22Rv1 (cell line): Measurements from ENCODE around the gene MTG1.
"Not testable (repeated sequence)": the region's sequence is repeated elsewhere in the genome, so short reads cannot be mapped to it uniquely, and the experiment has no call there.

Experiments
- H3K27ac ChIP-seq: fragments of 450-650 bp; 2 replicates; pipeline ENCODE4 v1.5.1; 2017
- CTCF ChIP-seq: fragments of 450-650 bp; IDR thresholded peaks from 2 replicates; pipeline ENCODE4 v1.5.1; 2017; ENCODE audit warnings: mild to moderate bottlenecking
- ZFX ChIP-seq: fragments of 450-650 bp; IDR thresholded peaks from 2 replicates; pipeline ENCODE4 v1.6.1; 2017; ENCODE audit warnings: antibody characterized with exemption, borderline replicate concordance

MTG1 gene

GRCh38 chr10:133365461-133366129 lies 28.4 kb upstream of the MTG1 start:
- TF ChIP-seq ZFX (no peak), CTCF (no peak)
- no peak overlapping the region for H3K27ac ChIP-seq

GRCh38 chr10:133366130-133366478 lies 27.9 kb upstream of the MTG1 start:
- no peak overlapping the region for H3K27ac ChIP-seq
- TF ChIP-seq ZFX: no peak
- TF ChIP-seq CTCF: no peak

- no peak for TF ChIP-seq ZFX
Measured at GRCh38 chr10:133366751-133367150, 27.2 kb upstream of the MTG1 start.

GRCh38 chr10:133367461-133367860 lies 26.5 kb upstream of the MTG1 start:
- H3K27ac ChIP-seq: not testable (repeated sequence)

More at GRCh38 chr10:133366751-133367150, 27.2 kb upstream of the MTG1 start:
- H3K27ac ChIP-seq: no peak overlapping the region

- no peak overlapping the region for H3K27ac ChIP-seq
- no peak for TF ChIP-seq ZFX
- TF ChIP-seq CTCF: no peak
Measured at GRCh38 chr10:133368153-133368552, 25.8 kb upstream of the MTG1 start.

- H3K27ac ChIP-seq: no peak overlapping the region
- TF ChIP-seq CTCF (no peak), ZFX (no peak)
Measured at GRCh38 chr10:133370030-133370786, 23.7 kb upstream of the MTG1 start.

- TF ChIP-seq CTCF (no peak), ZFX (no peak)
- peak overlapping the region; percentile 85 for H3K27ac ChIP-seq
Measured at GRCh38 chr10:133372507-133372906, 21.4 kb upstream of the MTG1 start.

- TF ChIP-seq ZFX (no peak), CTCF (0 out of 2 replicates have a peak, but pooled peaks have one; percentile 12)
- H3K27ac ChIP-seq: peak within 1 kb of the TSS; percentile 85
Measured at GRCh38 chr10:133373174-133374090, 20.5 kb upstream of the MTG1 start, which contains the start of gene ECHS1. Gene ECHS1, minus strand, starts transcription at chr10:133373354. Its CDS starts 21 bp downstream, at chr10:133373333.
